IPS-15b (cell line): ENCODE results near the gene ATP9A.
"Not testable (repeated sequence)": the region's sequence is repeated elsewhere in the genome, so short reads cannot be mapped to it uniquely, and the experiment has no call there.

Experiments used
- H3K27me3 ChIP-seq: one replicate; pipeline ENCODE4 v1.6.1; 2013; ENCODE audit warnings: low read length; ENCODE audit not compliant: control insufficient read depth, insufficient read depth
- H3K36me3 ChIP-seq: one replicate; pipeline ENCODE4 v1.6.1; 2013; ENCODE audit warnings: low read length; ENCODE audit not compliant: control insufficient read depth, insufficient read depth
- H3K4me1 ChIP-seq: one replicate; pipeline ENCODE4 v1.6.1; 2013; ENCODE audit warnings: mild to moderate bottlenecking, low read length; ENCODE audit not compliant: control insufficient read depth, insufficient read depth
- H3K4me3 ChIP-seq: one replicate; pipeline ENCODE4 v1.5.1; 2013; ENCODE audit warnings: low read depth, low read length
- H3K9ac ChIP-seq: one replicate; pipeline ENCODE4 v1.6.1; 2013; ENCODE audit warnings: low read depth, mild to moderate bottlenecking, low read length
- H3K9me3 ChIP-seq: one replicate; pipeline ENCODE4 v1.6.1; 2013; ENCODE audit warnings: mild to moderate bottlenecking, low read length; ENCODE audit not compliant: control insufficient read depth, insufficient read depth

The ATP9A gene

GRCh38 chr20:51789434-51789833, 21.2 kb upstream of the ATP9A start:
- H3K9ac ChIP-seq = no peak overlapping the region
- no peaks in the 10 kb centered on the region for H3K4me1 ChIP-seq
- peaks cover 69% of the 10 kb centered on the region for H3K36me3 ChIP-seq
- H3K27me3 ChIP-seq = no peaks in the 10 kb centered on the region
- H3K9me3 ChIP-seq = no peaks in the 10 kb centered on the region
- no peak overlapping the region for H3K4me3 ChIP-seq

GRCh38 chr20:51788822-51789221, 20.6 kb upstream of the ATP9A start:
- H3K9me3 ChIP-seq = no peaks in the 10 kb centered on the region
- H3K27me3 ChIP-seq = no peaks in the 10 kb centered on the region
- H3K4me3 ChIP-seq = no peak overlapping the region
- H3K9ac ChIP-seq = no peak overlapping the region
- no peaks in the 10 kb centered on the region for H3K4me1 ChIP-seq
- peaks cover 75% of the 10 kb centered on the region for H3K36me3 ChIP-seq

GRCh38 chr20:51784299-51784698, 16.1 kb upstream of the ATP9A start:
- peaks cover 75% of the 10 kb centered on the region for H3K36me3 ChIP-seq
- no peak overlapping the region for H3K4me3 ChIP-seq
- no peaks in the 10 kb centered on the region for H3K4me1 ChIP-seq
- H3K27me3 ChIP-seq = no peaks in the 10 kb centered on the region
- H3K9me3 ChIP-seq = no peaks in the 10 kb centered on the region
- no peak overlapping the region for H3K9ac ChIP-seq

- H3K36me3 ChIP-seq = peaks cover 24% of the 10 kb centered on the region
- H3K4me3 ChIP-seq, H3K9me3 ChIP-seq, H3K9ac ChIP-seq, H3K4me1 ChIP-seq, H3K27me3 ChIP-seq: not testable (repeated sequence)
Observed at GRCh38 chr20:51778229-51778759, 10.1 kb upstream of the ATP9A start.

- Histone ChIP-seq H3K9ac (no peak overlapping the region), H3K36me3 (no peaks in the 10 kb centered on the region), H3K9me3 (no peaks in the 10 kb centered on the region), H3K27me3 (no peaks in the 10 kb centered on the region), H3K4me1 (no peaks in the 10 kb centered on the region), H3K4me3 (no peak overlapping the region)
Observed at GRCh38 chr20:51775241-51775640, 7.1 kb upstream of the ATP9A start.

GRCh38 chr20:51772236-51772635, 4.0 kb upstream of the ATP9A start:
- H3K4me1 ChIP-seq = no peaks in the 10 kb centered on the region
- no peak overlapping the region for H3K9ac ChIP-seq

GRCh38 chr20:51769976-51770615, 1.9 kb upstream of the ATP9A start:
- Histone ChIP-seq H3K27me3 (peaks cover 3% of the 10 kb centered on the region), H3K9ac (no peak overlapping the region), H3K36me3 (no peaks in the 10 kb centered on the region), H3K4me3 (no peak overlapping the region), H3K4me1 (no peaks in the 10 kb centered on the region), H3K9me3 (no peaks in the 10 kb centered on the region)

More at GRCh38 chr20:51772236-51772635, 4.0 kb upstream of the ATP9A start:
- H3K36me3 ChIP-seq = no peaks in the 10 kb centered on the region
- H3K27me3 ChIP-seq = peaks cover 3% of the 10 kb centered on the region
- H3K4me3 ChIP-seq = no peak overlapping the region
- no peaks in the 10 kb centered on the region for H3K9me3 ChIP-seq

GRCh38 chr20:51768759-51769517, 748 bp upstream of the ATP9A start:
- Histone ChIP-seq H3K9ac (no peak overlapping the region), H3K9me3 (no peaks in the 10 kb centered on the region), H3K4me3 (no peak overlapping the region), H3K36me3 (no peaks in the 10 kb centered on the region), H3K4me1 (no peaks in the 10 kb centered on the region), H3K27me3 (peaks cover 3% of the 10 kb centered on the region)

- H3K9me3 ChIP-seq = no peaks in the 10 kb centered on the region
- peak overlapping the region; percentile 82 for H3K4me3 ChIP-seq
- peaks cover 3% of the 10 kb centered on the region for H3K27me3 ChIP-seq
- H3K36me3 ChIP-seq = no peaks in the 10 kb centered on the region
- peak overlapping the region; percentile 37 for H3K9ac ChIP-seq
- no peaks in the 10 kb centered on the region for H3K4me1 ChIP-seq
Observed at GRCh38 chr20:51766994-51767866, 960 bp downstream of the ATP9A start.

GRCh38 chr20:51765381-51765780, 2.8 kb downstream of the ATP9A start:
- H3K36me3 ChIP-seq, H3K4me1 ChIP-seq, H3K27me3 ChIP-seq, H3K9me3 ChIP-seq, H3K4me3 ChIP-seq, H3K9ac ChIP-seq: not testable (repeated sequence)

GRCh38 chr20:51763965-51764602, 4.1 kb downstream of the ATP9A start:
- H3K9me3 ChIP-seq = no peaks in the 10 kb centered on the region
- peaks cover 3% of the 10 kb centered on the region for H3K27me3 ChIP-seq
- no peak overlapping the region for H3K4me3 ChIP-seq
- no peak overlapping the region for H3K9ac ChIP-seq
- no peaks in the 10 kb centered on the region for H3K36me3 ChIP-seq
- H3K4me1 ChIP-seq = no peaks in the 10 kb centered on the region
